K562 (cell line): Measurements from ENCODE around the gene C2orf81. TPM values are rescaled to one million over a fixed set of nuclear protein-coding genes. Genes with fewer than 3 reads are reported as not detected.
"Not testable (repeated sequence)": the region's sequence is repeated elsewhere in the genome, so short reads cannot be mapped to it uniquely, and the experiment has no call there.

Source experiments
- ATAC-seq: fragments of 200-7000 bp; cut with Tn5 transposase; 3 replicates; pipeline ENCODE4 v1.9.1; 2020; ENCODE audit warnings: moderate library complexity
- BruUV-seq: library from RNA; stranded (reverse); fragments of 400-500 nt; replicated peaks from 2 replicates; lab custom pipeline; 2021; lab: Mats Ljungman, UMichigan
- CTCF ChIA-PET: fragments of 300-600 bp; formaldehyde crosslinking; extraction: SDS; loops from one replicate; lab custom pipeline; 2021; ENCODE audit warnings: low intra/inter-chr PET ratio; lab: Yijun Ruan, JAX
- POLR2A ChIA-PET: fragments of 300-600, 350-650 bp; sonication (Branson Sonifier 250); formaldehyde crosslinking; extraction: SDS; loops from one replicate; lab custom pipeline; 2021; ENCODE audit warnings: antibody characterized with exemption, inconsistent platforms; lab: Yijun Ruan, JAX
- DNase-seq, 4 experiments: peaks; one replicate each; pipeline versions ENCODE4 v3.0.0 to v3.0.0-alpha.2; 2011 to 2018; ENCODE audit warnings: low spot score in 3 of 4, mixed read lengths in 3 of 4; ENCODE audit errors: extremely low read depth in 1 of 4
- FAIRE-seq: peaks from 2 replicates; lab custom pipeline; 2011; peaks lifted over from hg19 to GRCh38; lab: Jason Lieb, UNC
- H2AFZ ChIP-seq: 2 replicates; pipeline ENCODE4 v1.6.0; 2011; ENCODE audit warnings: low read depth, low read length, control low read depth, inconsistent platforms
- H3K27ac ChIP-seq: fragments of 200-600 bp; 3 replicates; pipeline ENCODE4 v1.8.0; 2011; ENCODE audit warnings: low read depth, mild to moderate bottlenecking, control low read depth, inconsistent platforms, low read length, moderate library complexity, mixed read lengths; ENCODE audit errors: extremely low read depth
- H3K27me3 ChIP-seq, 2 experiments: fragments of 300-600 bp in 1 of 2; 2 replicates in 1 of 2; 3 replicates in 1 of 2; pipeline versions ENCODE4 v1.6.0 to v1.8.0; 2011; ENCODE audit warnings: inconsistent platforms in 2 of 2, low read length in 2 of 2, mild to moderate bottlenecking in 1 of 2, mixed read lengths in 1 of 2, moderate library complexity in 1 of 2; ENCODE audit not compliant: control insufficient read depth in 2 of 2, insufficient read depth in 2 of 2
- H3K36me3 ChIP-seq: fragments of 300-600 bp; 3 replicates; pipeline ENCODE4 v1.8.0; 2011; ENCODE audit warnings: mild to moderate bottlenecking, low read length, inconsistent platforms; ENCODE audit not compliant: control insufficient read depth, insufficient read depth
- H3K4me1 ChIP-seq, 2 experiments: fragments of 200-600 bp in 1 of 2; replicated peaks in 1 of 2; 2 replicates in 1 of 2; 3 replicates in 1 of 2; pipeline versions ENCODE4 v1.5.1 to v1.8.0; 2011; ENCODE audit warnings: inconsistent platforms in 2 of 2, low read length in 2 of 2, mild to moderate bottlenecking in 1 of 2, mixed read lengths in 1 of 2, moderate library complexity in 1 of 2; ENCODE audit not compliant: control insufficient read depth in 2 of 2, insufficient read depth in 2 of 2
- H3K4me2 ChIP-seq: 2 replicates; pipeline ENCODE4 v1.6.1; 2011; ENCODE audit warnings: low read length, control low read depth, inconsistent platforms, mixed read lengths; ENCODE audit not compliant: insufficient read depth
- H3K4me3 ChIP-seq: fragments of 200-600 bp; sonication (generic), shearing (Covaris generic); 2 replicates; pipeline ENCODE4 v1.5.1; 2016; ENCODE audit warnings: control low read depth, inconsistent platforms
- H3K79me2 ChIP-seq: fragments of 200-600 bp; 3 replicates; pipeline ENCODE4 v1.8.0; 2011; ENCODE audit warnings: low read length, inconsistent platforms; ENCODE audit not compliant: control insufficient read depth, insufficient read depth
- H3K9ac ChIP-seq, 2 experiments: 2 replicates each; pipeline versions ENCODE4 v1.6.0 to v1.6.1; 2011; ENCODE audit warnings: low read depth in 2 of 2, low read length in 2 of 2, control low read depth in 1 of 2, inconsistent platforms in 1 of 2, mild to moderate bottlenecking in 1 of 2, mixed read lengths in 1 of 2; ENCODE audit not compliant: insufficient read depth in 1 of 2
- H3K9me1 ChIP-seq: one replicate; pipeline ENCODE4 v1.6.0; 2011; ENCODE audit warnings: inconsistent platforms, mild to moderate bottlenecking, low read length, moderate library complexity; ENCODE audit not compliant: control insufficient read depth, insufficient read depth
- H3K9me3 ChIP-seq: replicated peaks from 2 replicates; pipeline ENCODE4 v1.5.1; 2011; ENCODE audit warnings: low read depth, low read length, inconsistent platforms; ENCODE audit not compliant: control insufficient read depth, insufficient read depth
- H4K20me1 ChIP-seq: replicated peaks from 2 replicates; pipeline ENCODE4 v1.6.1; 2011; ENCODE audit warnings: low read length, inconsistent platforms, mixed read lengths; ENCODE audit not compliant: control insufficient read depth, insufficient read depth
- MEIS2 ChIP-seq: fragments of 450-650 bp; IDR thresholded peaks from 2 replicates; pipeline ENCODE4 v1.6.1; 2014; ENCODE audit warnings: mild to moderate bottlenecking; ENCODE audit not compliant: partially characterized antibody
- SNIP1 ChIP-seq: fragments of 450-650 bp; IDR thresholded peaks from 2 replicates; pipeline ENCODE4 v1.7.1; 2017; ENCODE audit warnings: low read depth, mild to moderate bottlenecking
- ZNF217 ChIP-seq: sonication (generic); formaldehyde crosslinking; IDR thresholded peaks from 2 replicates; pipeline ENCODE4 v1.8.0; 2022; ENCODE audit warnings: mild to moderate bottlenecking, missing genetic modification reagents
- WGBS: fragments of 100-300 bp; shearing (Covaris generic); methylation state at CpG from one replicate; pipeline ENCODE4 v1.1.6; 2016; ENCODE audit warnings: low coverage, mixed read lengths; ENCODE audit not compliant: insufficient coverage; ENCODE audit errors: missing lambda C conversion rate; 5-methylcytosine and 5-hydroxymethylcytosine counted together
- in situ Hi-C: fragments of 300-500 bp; cut with MboI; formaldehyde crosslinking; loops from 4 replicates; pipeline ENCODE4 v1.15.0; 2018; ENCODE audit warnings: inconsistent platforms, mixed read lengths
- intact Hi-C: fragments of 100-400 bp; cut with micrococcal nuclease; formaldehyde crosslinking; loops from 2 replicates; pipeline ENCODE4 v1.14.2; 2022
- polyA plus RNA-seq, 8 experiments: library from polyadenylated mRNA; depleted of rRNA in 4 of 8; stranded (reverse) in 5 of 8; unstranded in 3 of 8; fragments of >200 nt; fragmentation: Nextera tagmentation in 2 of 8; fragmentation: Illumina TruSeq in 1 of 8; extraction: Ambion mirVana in 2 of 8; extraction: Trizol in 1 of 8; gene quantifications; 2 replicates each; pipeline versions ENCODE4 v1.2.1 to v1.2.3, GENCODE V29; 2011 to 2014; ENCODE audit warnings: inconsistent platforms in 1 of 8, missing spikeins in 1 of 8
- total RNA-seq, 7 experiments: library from RNA; depleted of rRNA in 6 of 7; stranded (reverse); fragments of >200 nt in 6 of 7; fragmentation: Illumina TruSeq in 2 of 7; extraction: Trizol in 2 of 7; gene quantifications; 2 replicates each; pipeline versions ENCODE4 v1.2.1 to v1.2.3, GENCODE V29; 2011 to 2021; ENCODE audit warnings: low replicate concordance in 1 of 7
- TF ChIP-seq, protein P1 (sequence below): IDR thresholded peaks from 3 replicates; pipeline ENCODE4 v1.6.1; 2011; ENCODE audit warnings: borderline replicate concordance, mild to moderate bottlenecking; ENCODE audit not compliant: insufficient read length, insufficient read depth

Gene C2orf81
- total and polyA plus RNA-seq, 9 of the 15 experiments (the other 6 are each of a cell fraction or from before 2014, with no cell fraction given) = 0.06 TPM; not detected in 8

DNA sequence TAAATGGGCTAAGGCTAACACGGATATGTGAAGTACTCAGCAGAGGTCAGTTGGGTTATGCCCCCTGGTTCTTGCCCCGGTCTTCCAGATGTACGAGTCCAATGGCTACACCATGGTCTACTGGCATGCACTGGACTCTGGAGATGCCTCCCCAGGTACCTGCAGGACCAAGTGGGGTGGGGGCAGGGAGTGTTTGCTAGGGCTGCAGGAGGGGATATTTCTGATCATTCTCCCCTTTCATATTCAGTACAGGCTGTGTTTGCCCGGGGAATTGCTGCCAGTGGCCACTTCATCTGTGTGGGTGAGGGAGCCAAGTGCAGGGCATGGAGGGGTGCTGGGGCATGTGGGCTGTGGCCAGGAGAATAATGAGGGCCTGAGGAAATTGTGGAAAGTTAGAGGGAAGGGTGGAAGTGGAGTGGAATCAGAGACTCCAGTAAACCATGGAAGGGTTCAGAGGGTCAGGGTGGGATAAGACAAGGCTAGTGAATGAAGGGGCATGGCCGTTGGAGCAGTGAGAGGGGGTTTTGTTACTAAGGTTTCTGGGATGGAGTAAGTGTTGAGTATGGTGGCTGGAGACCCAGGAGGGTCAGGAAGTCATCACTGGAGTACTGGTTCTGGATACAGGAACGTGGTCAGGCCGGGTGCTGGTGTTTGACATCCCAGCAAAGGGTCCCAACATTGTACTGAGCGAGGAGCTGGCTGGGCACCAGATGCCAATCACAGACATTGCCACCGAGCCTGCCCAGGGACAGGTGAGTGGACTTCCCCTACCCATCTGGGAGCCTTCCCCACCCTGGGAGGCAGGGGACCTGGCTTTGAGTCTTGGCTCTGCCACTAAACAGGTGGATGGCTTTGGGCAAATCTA, 2.0 kb upstream of the C2orf81 start:
- 9% methylated on average over 9 of the region's 9 CpGs for WGBS
- TF ChIP-seq MEIS2 (no peak), ZNF217 (CRISPR knock-in tag) (no peak), SNIP1 (no peak)
- TF ChIP-seq, protein P1, sequence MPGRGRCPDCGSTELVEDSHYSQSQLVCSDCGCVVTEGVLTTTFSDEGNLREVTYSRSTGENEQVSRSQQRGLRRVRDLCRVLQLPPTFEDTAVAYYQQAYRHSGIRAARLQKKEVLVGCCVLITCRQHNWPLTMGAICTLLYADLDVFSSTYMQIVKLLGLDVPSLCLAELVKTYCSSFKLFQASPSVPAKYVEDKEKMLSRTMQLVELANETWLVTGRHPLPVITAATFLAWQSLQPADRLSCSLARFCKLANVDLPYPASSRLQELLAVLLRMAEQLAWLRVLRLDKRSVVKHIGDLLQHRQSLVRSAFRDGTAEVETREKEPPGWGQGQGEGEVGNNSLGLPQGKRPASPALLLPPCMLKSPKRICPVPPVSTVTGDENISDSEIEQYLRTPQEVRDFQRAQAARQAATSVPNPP = no peak
- FAIRE-seq (no peak), ATAC-seq (no peak), DNase-seq (no peak)
- intact Hi-C loops = loop anchor here (5.0 kb wide), 1 partner anchor 164 kb away; no protein-coding TSS in a partner anchor
- POLR2A ChIA-PET = interaction anchor here (0.7 kb wide), 2 partner anchors 8 to 151 kb away, joined by 3 read pairs; no protein-coding TSS in a partner anchor
- no peak overlapping the region for H3K4me2 ChIP-seq
- H3K9me1 ChIP-seq = no peaks in the 10 kb centered on the region
- no peak overlapping the region for H3K27ac ChIP-seq
- no peaks in the 10 kb centered on the region for H3K9me3 ChIP-seq
- H3K4me3 ChIP-seq = no peak overlapping the region
- no peaks in the 10 kb centered on the region for H4K20me1 ChIP-seq
- peaks cover 2 to 8% of the 10 kb centered on the region in 2 experiments; a peak in 3 of 5 replicates for H3K27me3 ChIP-seq
- no peaks in the 10 kb centered on the region for H3K36me3 ChIP-seq
- H3K79me2 ChIP-seq = no peaks in the 10 kb centered on the region
- CTCF ChIA-PET = no interaction called here
- in situ Hi-C loops = no loop called here
- H3K4me1 ChIP-seq = peaks cover 5 to 23% of the 10 kb centered on the region in 2 experiments; a peak in 3 of 5 replicates
- no TSS peak for BruUV-seq
- H2AFZ ChIP-seq = no peak overlapping the region
- no peak overlapping the region for H3K9ac ChIP-seq

DNA sequence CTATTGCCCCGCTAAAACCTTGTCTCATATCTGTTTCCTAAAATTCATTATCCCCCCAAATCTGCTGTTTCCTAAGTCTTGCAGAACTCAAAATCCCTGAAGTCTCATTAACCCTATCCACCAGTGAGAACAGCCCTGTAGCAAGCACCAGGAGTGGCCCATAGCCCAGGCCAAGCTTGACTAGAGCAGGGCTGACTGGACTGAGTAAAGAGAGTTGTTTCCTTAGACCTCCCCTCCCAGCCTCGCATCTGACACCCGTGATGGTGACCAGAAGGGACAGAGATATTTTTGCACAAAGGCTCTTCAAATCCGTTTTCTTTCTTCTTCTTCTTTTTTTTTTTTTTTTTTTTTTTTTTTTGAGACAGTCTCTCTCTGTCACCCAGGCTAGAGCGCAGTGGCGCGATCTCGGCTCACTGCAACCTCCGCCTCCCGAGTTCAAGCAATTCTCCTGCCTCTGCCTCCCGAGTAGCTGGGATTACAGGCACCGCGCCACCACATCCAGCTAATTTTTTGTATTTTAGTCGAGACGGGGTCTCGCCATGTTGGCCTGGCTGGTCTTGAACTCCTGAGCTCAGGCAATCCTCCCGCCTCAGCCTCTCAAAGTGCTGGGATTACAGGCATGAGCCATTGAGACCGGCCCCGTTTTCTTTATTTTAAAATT, 846 bp downstream of the C2orf81 start:
- Histone ChIP-seq H3K4me1 (peaks cover 5 to 26% of the 10 kb centered on the region in 2 experiments; a peak in 4 of 5 replicates), H2AFZ (peak overlapping the region; percentile 98), H3K27me3 (peaks cover 4 to 18% of the 10 kb centered on the region in 2 experiments; a peak in 4 of 5 replicates)
- H3K9ac ChIP-seq, H3K4me3 ChIP-seq, BruUV-seq, H3K79me2 ChIP-seq, in situ Hi-C loops, H3K36me3 ChIP-seq, H4K20me1 ChIP-seq, ATAC-seq, H3K9me1 ChIP-seq, DNase-seq, FAIRE-seq, H3K9me3 ChIP-seq, H3K27ac ChIP-seq, H3K4me2 ChIP-seq: not testable (repeated sequence)
- WGBS = 30% methylated on average over 12 of the region's 19 CpGs
- intact Hi-C loops = loop anchor here (5.0 kb wide), 1 partner anchor 167 kb away; no protein-coding TSS in a partner anchor
- CTCF ChIA-PET = interaction anchor here (0.6 kb wide), 1 partner anchor 143 kb away, joined by 3 read pairs; no protein-coding TSS in a partner anchor
- POLR2A ChIA-PET = interaction anchor here (0.6 to 1.6 kb wide), 3 partner anchors 27 to 52 kb away, joined by 3 to 4 read pairs (median 3); partner anchors contain the start of gene MRPL53
